OCI-LY7 (cell line): ENCODE results near the gene MLLT3. TPM values are rescaled to one million over a fixed set of nuclear protein-coding genes. Genes with fewer than 3 reads are reported as not detected.

Experiments
- BruUV-seq: library from RNA; stranded (reverse); fragments of 400-500 nt; replicated peaks from 2 replicates; lab custom pipeline; 2021; lab: Mats Ljungman, UMichigan
- CTCF ChIA-PET: fragments of 300-600 bp; sonication (Branson Sonifier 250); formaldehyde crosslinking; loops from one replicate; lab custom pipeline; 2022; ENCODE audit warnings: antibody characterized with exemption; ENCODE audit not compliant: unreplicated experiment; lab: Charles Lee
- POLR2A ChIA-PET: fragments of 300-600 bp; sonication (Branson Sonifier 250); formaldehyde crosslinking; loops from one replicate; lab custom pipeline; 2022; ENCODE audit warnings: antibody characterized with exemption; lab: Charles Lee
- DNase-seq: peaks from one replicate; pipeline ENCODE4 v3.0.0-alpha.2; 2015; ENCODE audit warnings: low spot score
- H2AFZ ChIP-seq: fragments of 200-600 bp; sonication (generic), shearing (Covaris generic); 2 replicates; pipeline ENCODE4 v1.6.1; 2014; ENCODE audit warnings: mild to moderate bottlenecking, antibody characterized with exemption, low read length, moderate library complexity
- H3K27ac ChIP-seq: fragments of 200-600 bp; sonication (generic); 2 replicates; pipeline ENCODE4 v1.5.1; 2014; ENCODE audit warnings: mixed run types, low read depth, mild to moderate bottlenecking, moderate library complexity, low read length, inconsistent platforms; ENCODE audit not compliant: poor library complexity, severe bottlenecking
- H3K36me3 ChIP-seq: fragments of 200-600 bp; sonication (generic); 2 replicates; pipeline ENCODE4 v1.6.1; 2014; ENCODE audit warnings: mild to moderate bottlenecking, antibody characterized with exemption, low read length, moderate library complexity, mixed read lengths; ENCODE audit not compliant: insufficient read depth
- H3K4me1 ChIP-seq: fragments of 200-600 bp; sonication (generic); 2 replicates; pipeline ENCODE4 v1.5.1; 2014; ENCODE audit warnings: mild to moderate bottlenecking, low read length; ENCODE audit not compliant: insufficient read depth, poor library complexity, severe bottlenecking
- H3K4me2 ChIP-seq: fragments of 200-600 bp; sonication (generic); 2 replicates; pipeline ENCODE4 v1.6.1; 2014; ENCODE audit warnings: mild to moderate bottlenecking, low read length
- H3K4me3 ChIP-seq: fragments of 200-600 bp; sonication (generic); 2 replicates; pipeline ENCODE4 v1.5.1; 2014; ENCODE audit warnings: mild to moderate bottlenecking, low read depth, low read length; ENCODE audit not compliant: poor library complexity, severe bottlenecking
- H3K79me2 ChIP-seq: fragments of 200-600 bp; sonication (generic); 2 replicates; pipeline ENCODE4 v1.6.1; 2016; ENCODE audit warnings: low read depth, mild to moderate bottlenecking, low read length, moderate library complexity, mixed read lengths; ENCODE audit not compliant: insufficient read depth
- H3K9me2 ChIP-seq: fragments of 200-600 bp; sonication (generic); 2 replicates; pipeline ENCODE4 v1.6.1; 2016; ENCODE audit warnings: mild to moderate bottlenecking, low read length, mixed read lengths; ENCODE audit not compliant: insufficient read depth
- H3K9me3 ChIP-seq: fragments of 200-600 bp; sonication (generic); 2 replicates; pipeline ENCODE4 v1.6.1; 2014; ENCODE audit warnings: mild to moderate bottlenecking, mixed run types, low read length, mixed read lengths
- H4K20me1 ChIP-seq: fragments of 200-600 bp; sonication (generic); 2 replicates; pipeline ENCODE4 v1.6.1; 2014; ENCODE audit warnings: mild to moderate bottlenecking, antibody characterized with exemption, low read length, moderate library complexity, mixed read lengths; ENCODE audit not compliant: insufficient read depth
- CTCF ChIP-seq: fragments of 200-600 bp; sonication (generic); conservative IDR thresholded peaks from 2 replicates; pipeline ENCODE4 v1.5.1; 2014; ENCODE audit warnings: mild to moderate bottlenecking, antibody characterized with exemption, low read length, moderate library complexity, mixed read lengths
- EZH2phosphoT487 ChIP-seq: fragments of 200-600 bp; sonication (generic); IDR thresholded peaks from 2 replicates; pipeline ENCODE4 v1.6.1; 2018; ENCODE audit warnings: low read depth, borderline replicate concordance, mild to moderate bottlenecking, mixed run types, antibody characterized with exemption, low read length, moderate library complexity, mixed read lengths
- intact Hi-C: fragments of 100-400 bp; cut with micrococcal nuclease; formaldehyde crosslinking; loops from one replicate; pipeline ENCODE4 v1.10.0; 2022; ENCODE audit not compliant: unreplicated experiment
- total RNA-seq, 2 experiments: library from RNA; depleted of rRNA in 1 of 2; stranded (reverse); fragments of >200 nt in 1 of 2; shearing (Covaris generic) in 1 of 2; gene quantifications; 2 replicates each; pipeline ENCODE4 v1.2.3, GENCODE V29; 2014 to 2022

The MLLT3 gene
- total RNA-seq, 2 experiments from 2014 or later, result 7.1 to 9.9 TPM

GRCh38 chr9:20601292-20601691 lies 21.0 kb downstream of the MLLT3 start:
- peaks cover 9% of the 10 kb centered on the region for H3K4me1 ChIP-seq
- no TSS peak for BruUV-seq
- H4K20me1 ChIP-seq, result peaks cover 7% of the 10 kb centered on the region; the same call in 1 of the 2 replicates
- H3K27ac ChIP-seq, result no peak overlapping the region
- no peak overlapping the region for H3K4me2 ChIP-seq
- no peak overlapping the region for H3K4me3 ChIP-seq
- CTCF ChIA-PET, result no interaction called here
- H3K9me2 ChIP-seq, result no peaks in the 10 kb centered on the region
- no peaks in the 10 kb centered on the region for H3K36me3 ChIP-seq
- no peak for TF ChIP-seq EZH2phosphoT487
- no peak for TF ChIP-seq CTCF
- DNase-seq, result no peak
- no peaks in the 10 kb centered on the region for H3K79me2 ChIP-seq
- POLR2A ChIA-PET, result interaction anchor here (0.6 to 2.1 kb wide), 7 partner anchors 8 to 83 kb away, joined by 3 to 11 read pairs (median 4); partner anchors contain the start of genes FOCAD and MLLT3
- H2AFZ ChIP-seq, result no peak overlapping the region
- intact Hi-C loops, result loop anchor here (5.0 kb wide), 1 partner anchor 34 kb away; no protein-coding TSS in a partner anchor
- H3K9me3 ChIP-seq, result no peaks in the 10 kb centered on the region

GRCh38 chr9:20599195-20599594 lies 23.1 kb downstream of the MLLT3 start:
- TF ChIP-seq EZH2phosphoT487, result no peak
- no peak for TF ChIP-seq CTCF
- H2AFZ ChIP-seq, result no peak overlapping the region
- H3K4me3 ChIP-seq, result no peak overlapping the region
- no peaks in the 10 kb centered on the region for H3K9me2 ChIP-seq
- no peak for DNase-seq
- CTCF ChIA-PET, result no interaction called here
- intact Hi-C loops, result loop anchor here (5.0 kb wide), 1 partner anchor 52 kb away; no protein-coding TSS in a partner anchor
- peaks cover 6% of the 10 kb centered on the region; the same call in 1 of the 2 replicates for H4K20me1 ChIP-seq
- POLR2A ChIA-PET, result no interaction called here
- H3K79me2 ChIP-seq, result no peaks in the 10 kb centered on the region
- H3K27ac ChIP-seq, result no peak overlapping the region
- BruUV-seq, result no TSS peak
- H3K9me3 ChIP-seq, result no peaks in the 10 kb centered on the region
- no peaks in the 10 kb centered on the region for H3K36me3 ChIP-seq
- no peak overlapping the region for H3K4me2 ChIP-seq
- peaks cover 9% of the 10 kb centered on the region for H3K4me1 ChIP-seq

- ChIA-PET POLR2A (interaction anchor here (0.6 kb wide), 1 partner anchor 18 kb away, joined by 3 read pairs; no protein-coding TSS in a partner anchor), CTCF (no interaction called here)
- no peak overlapping the region for H3K27ac ChIP-seq
- no peak overlapping the region for H3K4me2 ChIP-seq
- no TSS peak for BruUV-seq
- DNase-seq, result no peak
- intact Hi-C loops, result loop anchor here (5.0 kb wide), 1 partner anchor 51 kb away; no protein-coding TSS in a partner anchor
- H3K36me3 ChIP-seq, result no peaks in the 10 kb centered on the region
- H3K79me2 ChIP-seq, result no peaks in the 10 kb centered on the region
- no peak for TF ChIP-seq CTCF
- no peak for TF ChIP-seq EZH2phosphoT487
- peaks cover 9% of the 10 kb centered on the region for H3K4me1 ChIP-seq
- H4K20me1 ChIP-seq, result no peaks in the 10 kb centered on the region
- no peak overlapping the region for H3K4me3 ChIP-seq
- H3K9me2 ChIP-seq, result no peaks in the 10 kb centered on the region
- no peaks in the 10 kb centered on the region for H3K9me3 ChIP-seq
- H2AFZ ChIP-seq, result no peak overlapping the region
Observed at GRCh38 chr9:20598367-20598766, 23.9 kb downstream of the MLLT3 start.
